M059J (cell line): Measurements from ENCODE around the gene USP31. TPM values are rescaled to one million over a fixed set of nuclear protein-coding genes. Genes with fewer than 3 reads are reported as not detected.

Experiments used
- DNase-seq: peaks from one replicate; pipeline ENCODE4 v3.0.0-alpha.2; 2012; ENCODE audit warnings: low read depth
- total RNA-seq: library from RNA; depleted of rRNA; stranded (reverse); fragments of >200 nt; shearing (Covaris generic); gene quantifications from 2 replicates; pipeline ENCODE4 v1.2.3, GENCODE V29; 2014; rRNA removed

The USP31 gene
- total RNA-seq, 1 experiment from 2014 or later = 10.6 TPM

GRCh38 chr16:23015580-23015979 is 133.7 kb downstream of the USP31 start:
- DNase-seq = no peak

GRCh38 chr16:23014592-23014991 is 134.7 kb downstream of the USP31 start:
- DNase-seq = peak; percentile 12

Other genes with a start within 250 kb of the USP31 start
- not detected in 2 replicates for gene SCNN1G, start 33.3 kb upstream of the USP31 start, total RNA-seq
- not detected in 2 replicates for gene SCNN1B, start 152.8 kb upstream of the USP31 start, total RNA-seq